Kidney (tissue), 14 donors: Measurements from ENCODE around the gene PDIK1L. TPM values are rescaled to one million over a fixed set of nuclear protein-coding genes. Genes with fewer than 3 reads are reported as not detected.

Experiments used
- DNase-seq, 5 donors: peaks; one replicate each; pipeline ENCODE4 v3.0.0-alpha.2; 2013 to 2020
- FAIRE-seq: peaks from 2 replicates; lab custom pipeline; 2012; peaks lifted over from hg19 to GRCh38; lab: Jason Lieb, UNC
- H3K27ac ChIP-seq, 2 donors: one replicate each; pipeline ENCODE4 v1.7.0; 2013; ENCODE audit warnings: low read depth in 2 of 2, low read length in 2 of 2, inconsistent platforms in 1 of 2
- H3K27me3 ChIP-seq: one replicate; pipeline ENCODE4 v1.7.1; 2013; ENCODE audit warnings: low read length, inconsistent platforms; ENCODE audit not compliant: control insufficient read depth, insufficient read depth
- H3K36me3 ChIP-seq, 3 donors: one replicate each; pipeline versions ENCODE4 v1.7.0 to v1.7.1; 2013; ENCODE audit warnings: low read length in 3 of 3, control low read depth in 1 of 3, inconsistent platforms in 1 of 3; ENCODE audit not compliant: insufficient read depth in 3 of 3, control insufficient read depth in 2 of 3
- H3K4me1 ChIP-seq, 3 donors: one replicate each; pipeline versions ENCODE4 v1.7.0 to v1.7.1; 2013; ENCODE audit warnings: low read length in 3 of 3, inconsistent platforms in 1 of 3, low read depth in 1 of 3; ENCODE audit not compliant: control insufficient read depth in 2 of 3, insufficient read depth in 2 of 3
- H3K4me3 ChIP-seq, 3 donors: one replicate each; pipeline versions ENCODE4 v1.7.0 to v1.8.1; 2013; ENCODE audit warnings: low read length in 3 of 3, control low read depth in 1 of 3, inconsistent platforms in 1 of 3
- H3K9ac ChIP-seq, 3 donors: one replicate each; pipeline versions ENCODE4 v1.7.0 to v1.7.1; 2013; ENCODE audit warnings: low read length in 3 of 3, control low read depth in 1 of 3, inconsistent platforms in 1 of 3
- H3K9me3 ChIP-seq, 3 donors: one replicate each; pipeline versions ENCODE4 v1.7.0 to v1.7.1; 2013; ENCODE audit warnings: low read length in 3 of 3, control low read depth in 1 of 3, inconsistent platforms in 1 of 3; ENCODE audit not compliant: control insufficient read depth in 2 of 3, insufficient read depth in 1 of 3
- intact Hi-C: fragments of 100-400 bp; cut with DNase I; formaldehyde crosslinking; loops from one replicate; pipeline ENCODE4 v1.11.1; 2022
- polyA plus RNA-seq: library from polyadenylated mRNA; stranded (reverse); fragments of 350-450 nt; fragmentation: Illumina TruSeq; extraction: RNeasy Lipid Tissue Mini Kit (QIAGEN cat#74804); gene quantifications from one replicate; pipeline ENCODE4 v1.2.3, GENCODE V29; 2014; ENCODE audit warnings: low read depth, low replicate concordance; ENCODE audit not compliant: insufficient read depth
- total RNA-seq: library from RNA; stranded (reverse); fragmentation: NEBNext Ultra II Directional; extraction: Animal tissue kit (Norgen Biotek cat#: 25700); gene quantifications from one replicate; pipeline ENCODE4 v1.2.1, GENCODE V29; 2021
- TF ChIP-seq, protein P1 (sequence below): IDR thresholded peaks from 3 replicates; pipeline ENCODE4 v1.5.1; 2012; ENCODE audit warnings: mild to moderate bottlenecking, moderate library complexity, borderline replicate concordance; ENCODE audit not compliant: insufficient read depth; ENCODE audit errors: extremely low read depth
- donor health status: control.
- donor health status: control.
- donor health status: control.
- donor health status: control.
- donor health status: control.
- donor health status: DM: yes; HTN: yes; CAD: no.
- donor health status: Normal renal cell carcinoma (clear cell type).

PDIK1L gene
- total and polyA plus RNA-seq, 2 donors from 2014 or later: 3.7 to 13.9 TPM

DNA sequence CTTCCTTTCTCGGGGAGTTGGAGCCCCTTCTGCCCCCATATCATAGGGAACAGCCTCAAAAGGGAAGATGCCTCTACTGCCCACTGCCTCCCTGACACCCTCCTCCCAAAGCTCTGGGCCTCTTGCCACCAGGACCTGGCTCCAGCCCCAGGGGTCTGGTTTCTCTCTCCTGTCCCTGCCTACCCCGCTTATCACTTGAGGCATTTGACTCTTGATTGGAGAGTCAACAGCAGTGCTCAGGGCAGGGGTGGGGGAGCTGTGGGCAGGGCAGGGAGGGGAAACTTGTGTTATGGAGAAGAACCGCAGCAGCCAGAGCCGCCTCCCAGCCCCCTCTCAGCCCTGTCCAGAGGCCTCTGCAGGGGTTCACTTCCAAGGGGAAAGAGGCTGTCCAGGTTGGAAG lies 44.8 kb upstream of the PDIK1L start:
- no peaks in the 10 kb centered on the region for H3K36me3 ChIP-seq
- DNase-seq (no peak), FAIRE-seq (no peak)
- H3K4me1 ChIP-seq: no peaks in the 10 kb centered on the region
- no peak overlapping the region for H3K27ac ChIP-seq
- intact Hi-C loops: no loop called here
- no peak overlapping the region for H3K9ac ChIP-seq
- no peaks in the 10 kb centered on the region for H3K9me3 ChIP-seq
- H3K27me3 ChIP-seq: no peaks in the 10 kb centered on the region
- TF ChIP-seq, protein P1, sequence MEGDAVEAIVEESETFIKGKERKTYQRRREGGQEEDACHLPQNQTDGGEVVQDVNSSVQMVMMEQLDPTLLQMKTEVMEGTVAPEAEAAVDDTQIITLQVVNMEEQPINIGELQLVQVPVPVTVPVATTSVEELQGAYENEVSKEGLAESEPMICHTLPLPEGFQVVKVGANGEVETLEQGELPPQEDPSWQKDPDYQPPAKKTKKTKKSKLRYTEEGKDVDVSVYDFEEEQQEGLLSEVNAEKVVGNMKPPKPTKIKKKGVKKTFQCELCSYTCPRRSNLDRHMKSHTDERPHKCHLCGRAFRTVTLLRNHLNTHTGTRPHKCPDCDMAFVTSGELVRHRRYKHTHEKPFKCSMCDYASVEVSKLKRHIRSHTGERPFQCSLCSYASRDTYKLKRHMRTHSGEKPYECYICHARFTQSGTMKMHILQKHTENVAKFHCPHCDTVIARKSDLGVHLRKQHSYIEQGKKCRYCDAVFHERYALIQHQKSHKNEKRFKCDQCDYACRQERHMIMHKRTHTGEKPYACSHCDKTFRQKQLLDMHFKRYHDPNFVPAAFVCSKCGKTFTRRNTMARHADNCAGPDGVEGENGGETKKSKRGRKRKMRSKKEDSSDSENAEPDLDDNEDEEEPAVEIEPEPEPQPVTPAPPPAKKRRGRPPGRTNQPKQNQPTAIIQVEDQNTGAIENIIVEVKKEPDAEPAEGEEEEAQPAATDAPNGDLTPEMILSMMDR: no peak
- no peak overlapping the region for H3K4me3 ChIP-seq

DNA sequence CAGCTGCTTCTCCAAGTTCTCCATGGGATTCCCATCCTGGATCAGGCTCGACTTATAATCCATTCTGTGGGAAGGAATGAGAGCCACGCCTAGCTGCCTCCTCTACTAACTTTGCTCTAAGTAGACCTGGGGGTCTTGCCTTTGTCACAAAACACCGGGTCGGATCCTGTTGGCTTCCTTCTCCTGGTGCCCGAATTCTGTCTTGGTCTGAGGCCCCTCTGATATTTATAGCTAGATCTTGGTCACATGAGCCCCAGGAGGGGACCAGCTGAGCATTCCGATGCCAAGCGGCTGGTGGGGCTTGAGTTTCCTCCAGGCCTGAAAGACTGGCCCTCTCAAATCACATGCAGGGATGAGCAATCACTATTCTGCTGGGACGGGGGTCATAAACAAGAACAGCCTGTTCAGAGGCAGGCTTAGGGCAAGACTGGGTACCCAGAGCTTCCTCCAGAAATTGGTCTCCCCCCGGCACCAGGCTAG lies 44.2 kb upstream of the PDIK1L start, which contains the start of gene TRIM63:
TSS of gene TRIM63 (minus strand) at position 199 of the 480 bp plus-strand sequence. CDS start at position 63, 136 bp downstream.
- TF ChIP-seq, protein P1: no peak
- Histone ChIP-seq H3K4me3 (no peak within 1 kb of the TSS), H3K9me3 (no peaks in the 10 kb centered on the region), H3K27me3 (no peaks in the 10 kb centered on the region), H3K36me3 (no peaks in the 10 kb centered on the region), H3K9ac (no peak within 1 kb of the TSS), H3K4me1 (peaks cover 0 to 2% (median 0%) of the 10 kb centered on the region in 3 donors), H3K27ac (no peak within 1 kb of the TSS)
- FAIRE-seq: no peak
- peak in 4 of 5 donors; percentile 51 to 76 (median 65) for DNase-seq
- intact Hi-C loops: no loop called here

DNA sequence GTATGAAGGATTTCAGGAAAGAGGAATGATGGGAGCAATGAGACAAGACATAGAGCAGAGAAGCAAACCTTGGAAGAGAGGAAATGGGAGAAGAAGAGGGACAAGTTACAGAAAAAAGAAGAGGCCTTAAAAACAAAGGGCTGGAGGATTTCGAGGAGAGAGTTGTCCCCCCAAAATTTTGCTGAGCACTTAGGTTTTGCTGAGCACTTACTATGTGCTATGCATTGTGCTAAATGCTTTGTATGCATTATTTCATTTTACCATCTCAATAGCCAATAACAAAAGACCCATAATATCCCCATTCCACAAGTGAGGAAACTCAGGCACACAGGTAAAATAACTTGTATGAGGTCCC lies 41.7 kb upstream of the PDIK1L start:
- TF ChIP-seq, protein P1: no peak
- Histone ChIP-seq H3K4me1 (peaks cover 0 to 2% (median 0%) of the 10 kb centered on the region in 3 donors), H3K9me3 (no peaks in the 10 kb centered on the region), H3K4me3 (no peak overlapping the region), H3K27me3 (peaks cover 3% of the 10 kb centered on the region), H3K27ac (no peak overlapping the region), H3K36me3 (no peaks in the 10 kb centered on the region), H3K9ac (no peak overlapping the region)
- no peak for DNase-seq
- intact Hi-C loops: no loop called here
- FAIRE-seq: no peak
